Caco-2 (cell line): ENCODE results near the gene HCRT. TPM values are rescaled to one million over a fixed set of nuclear protein-coding genes. Genes with fewer than 3 reads are reported as not detected.

Experiments used
- BruUV-seq: library from RNA; stranded (reverse); fragments of 400-500 nt; replicated peaks from 2 replicates; lab custom pipeline; 2021; lab: Mats Ljungman, UMichigan
- CTCF ChIA-PET: fragments of 300-600 bp; sonication (Branson Sonifier 250); formaldehyde crosslinking; loops from one replicate; lab custom pipeline; 2022; ENCODE audit warnings: antibody characterized with exemption; lab: Charles Lee
- POLR2A ChIA-PET: fragments of 300-600 bp; sonication (Branson Sonifier 250); formaldehyde crosslinking; loops from one replicate; lab custom pipeline; 2022; ENCODE audit warnings: antibody characterized with exemption; lab: Charles Lee
- DNase-seq, 2 experiments: peaks; one replicate each; pipeline versions ENCODE4 v3.0.0 to v3.0.0-alpha.2; 2020 to 2022
- H3K27me3 ChIP-seq: replicated peaks from 2 replicates; pipeline ENCODE4 v1.6.0; 2011; ENCODE audit warnings: low read length; ENCODE audit not compliant: control insufficient read depth, insufficient read depth
- H3K36me3 ChIP-seq: 2 replicates; pipeline ENCODE4 v1.5.1; 2011; ENCODE audit warnings: low read length; ENCODE audit not compliant: control insufficient read depth, insufficient read depth
- H3K4me1 ChIP-seq: fragments of 250-450 bp; sonication (Bioruptor Pico); 2 replicates; pipeline ENCODE4 v1.5.1; 2020; ENCODE audit warnings: mild to moderate bottlenecking
- H3K4me3 ChIP-seq: 2 replicates; pipeline ENCODE4 v1.5.1; 2011; ENCODE audit warnings: low read depth, mild to moderate bottlenecking, control low read depth, low read length
- H3K9me3 ChIP-seq: fragments of 250-450 bp; sonication (Bioruptor Pico); 2 replicates; pipeline ENCODE4 v1.5.1; 2020; ENCODE audit warnings: mild to moderate bottlenecking, moderate library complexity
- H3K27ac Mint-ChIP-seq: one replicate; pipeline ENCODE4 v1.8.0; 2022; ENCODE audit warnings: mixed read lengths; ENCODE audit not compliant: unreplicated experiment
- H3K27me3 Mint-ChIP-seq: one replicate; pipeline ENCODE4 v1.8.0; 2022; ENCODE audit warnings: mixed read lengths; ENCODE audit not compliant: insufficient read depth, unreplicated experiment
- H3K36me3 Mint-ChIP-seq: one replicate; pipeline ENCODE4 v1.8.0; 2022; ENCODE audit warnings: mild to moderate bottlenecking, mixed read lengths; ENCODE audit not compliant: insufficient read depth, unreplicated experiment
- H3K4me1 Mint-ChIP-seq: one replicate; pipeline ENCODE4 v1.8.0; 2022; ENCODE audit warnings: low read depth, mixed read lengths; ENCODE audit not compliant: unreplicated experiment
- H3K4me3 Mint-ChIP-seq: one replicate; pipeline ENCODE4 v1.8.0; 2022; ENCODE audit warnings: mild to moderate bottlenecking, moderate library complexity, mixed read lengths; ENCODE audit not compliant: unreplicated experiment
- H3K9me3 Mint-ChIP-seq: one replicate; pipeline ENCODE4 v1.8.0; 2022; ENCODE audit warnings: mixed read lengths; ENCODE audit not compliant: unreplicated experiment
- intact Hi-C: fragments of 100-400 bp; cut with micrococcal nuclease; formaldehyde crosslinking; loops from one replicate; pipeline ENCODE4 v1.10.0; 2022; ENCODE audit not compliant: unreplicated experiment
- total RNA-seq: library from RNA; stranded (reverse); gene quantifications from 2 replicates; pipeline ENCODE4 v1.2.3, GENCODE V29; 2022
- TF ChIP-seq, protein P1 (sequence below), 2 experiments: fragments of 200-600 bp in 1 of 2; IDR thresholded peaks; 1 replicate in 1 of 2; 2 replicates in 1 of 2; pipeline versions ENCODE4 v1.5.1 to v1.8.0; 2011 to 2022; ENCODE audit warnings: antibody characterized with exemption in 1 of 2, control low read depth in 1 of 2, inconsistent platforms in 1 of 2, low read depth in 1 of 2, low read length in 1 of 2, mild to moderate bottlenecking in 1 of 2, moderate library complexity in 1 of 2; ENCODE audit not compliant: insufficient read depth in 1 of 2, severe bottlenecking in 1 of 2, unreplicated experiment in 1 of 2

HCRT gene
- total RNA-seq, 1 experiment from 2014 or later: not detected

DNA sequence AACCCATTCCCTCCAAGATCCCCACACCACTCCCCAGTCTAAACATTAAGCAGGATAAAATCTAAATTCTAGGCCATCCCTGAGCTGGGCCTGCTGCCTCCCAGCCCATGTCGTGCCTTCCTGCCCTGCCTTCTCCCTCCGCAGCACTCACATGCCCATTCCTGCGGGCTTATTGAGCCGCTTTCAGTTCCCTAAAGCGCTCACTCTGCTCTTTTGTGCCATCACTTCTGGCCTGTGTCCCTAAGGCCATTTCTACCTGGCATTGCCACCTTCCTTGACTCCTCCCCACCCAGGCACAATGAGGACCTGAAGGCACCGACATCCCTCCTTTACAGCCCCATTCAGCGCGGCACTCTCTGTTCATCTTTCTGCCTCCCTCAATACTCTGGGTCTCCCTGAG is 17.4 kb downstream of the HCRT start:
- ChIA-PET POLR2A (no interaction called here), CTCF (no interaction called here)
- Mint-ChIP-seq H3K4me3 (no peak overlapping the region), H3K9me3 (no peaks in the 10 kb centered on the region), H3K4me1 (no peaks in the 10 kb centered on the region), H3K36me3 (no peaks in the 10 kb centered on the region), H3K27me3 (no peaks in the 10 kb centered on the region), H3K27ac (no peak overlapping the region)
- BruUV-seq: no TSS peak
- no peaks in the 10 kb centered on the region for H3K9me3 ChIP-seq
- H3K36me3 ChIP-seq: no peaks in the 10 kb centered on the region
- intact Hi-C loops: no loop called here
- no peak for DNase-seq
- TF ChIP-seq, protein P1, sequence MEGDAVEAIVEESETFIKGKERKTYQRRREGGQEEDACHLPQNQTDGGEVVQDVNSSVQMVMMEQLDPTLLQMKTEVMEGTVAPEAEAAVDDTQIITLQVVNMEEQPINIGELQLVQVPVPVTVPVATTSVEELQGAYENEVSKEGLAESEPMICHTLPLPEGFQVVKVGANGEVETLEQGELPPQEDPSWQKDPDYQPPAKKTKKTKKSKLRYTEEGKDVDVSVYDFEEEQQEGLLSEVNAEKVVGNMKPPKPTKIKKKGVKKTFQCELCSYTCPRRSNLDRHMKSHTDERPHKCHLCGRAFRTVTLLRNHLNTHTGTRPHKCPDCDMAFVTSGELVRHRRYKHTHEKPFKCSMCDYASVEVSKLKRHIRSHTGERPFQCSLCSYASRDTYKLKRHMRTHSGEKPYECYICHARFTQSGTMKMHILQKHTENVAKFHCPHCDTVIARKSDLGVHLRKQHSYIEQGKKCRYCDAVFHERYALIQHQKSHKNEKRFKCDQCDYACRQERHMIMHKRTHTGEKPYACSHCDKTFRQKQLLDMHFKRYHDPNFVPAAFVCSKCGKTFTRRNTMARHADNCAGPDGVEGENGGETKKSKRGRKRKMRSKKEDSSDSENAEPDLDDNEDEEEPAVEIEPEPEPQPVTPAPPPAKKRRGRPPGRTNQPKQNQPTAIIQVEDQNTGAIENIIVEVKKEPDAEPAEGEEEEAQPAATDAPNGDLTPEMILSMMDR (IDR thresholded peaks at IDR 0.05; ENCODE audit: insufficient read depth in 1 of 2, low read depth in 1 of 2, low read length in 1 of 2, severe bottlenecking in 1 of 2, unreplicated experiment in 1 of 2): no peak
- H3K4me3 ChIP-seq: no peak overlapping the region
- no peaks in the 10 kb centered on the region for H3K4me1 ChIP-seq
- 0 out of 2 replicates have a peak, but pooled peaks cover 1% of the 10 kb centered on the region for H3K27me3 ChIP-seq

DNA sequence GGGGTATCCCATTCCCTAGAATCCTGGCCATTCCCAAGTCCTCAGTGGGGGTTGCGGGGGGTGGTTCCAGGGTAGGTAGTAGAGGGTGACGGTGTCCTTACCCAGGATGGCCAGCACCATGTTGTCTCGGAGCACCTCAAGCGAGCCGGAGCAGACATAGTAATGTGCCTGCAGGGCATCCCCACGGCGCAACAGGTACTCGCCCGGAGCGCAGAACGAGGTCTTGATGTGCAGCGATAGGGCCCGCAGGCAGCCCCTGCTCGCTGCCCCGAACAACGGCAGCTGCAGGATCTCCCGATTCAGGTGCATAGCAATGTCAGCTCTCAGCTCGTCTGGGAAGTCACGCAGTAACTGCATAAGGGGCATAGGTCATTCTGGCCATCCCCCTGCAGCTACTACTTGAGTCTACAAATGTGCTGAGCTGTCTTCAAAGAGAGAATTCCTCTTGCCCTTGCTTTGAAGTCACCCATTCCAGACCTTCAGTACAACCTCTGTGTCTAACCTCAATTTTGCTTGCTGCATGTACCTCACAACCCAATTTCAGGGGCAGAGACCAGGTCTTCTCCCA is 19.0 kb downstream of the HCRT start:
- POLR2A ChIA-PET: no interaction called here
- Histone ChIP-seq H3K9me3 (no peaks in the 10 kb centered on the region), H3K27me3 (no peaks in the 10 kb centered on the region), H3K36me3 (no peaks in the 10 kb centered on the region), H3K4me3 (no peak overlapping the region), H3K4me1 (no peaks in the 10 kb centered on the region)
- no TSS peak for BruUV-seq
- H3K9me3 Mint-ChIP-seq: no peaks in the 10 kb centered on the region
- H3K4me3 Mint-ChIP-seq: no peak overlapping the region
- no peak for DNase-seq
- CTCF ChIA-PET: no interaction called here
- intact Hi-C loops: no loop called here
- no peaks in the 10 kb centered on the region for H3K4me1 Mint-ChIP-seq
- no peaks in the 10 kb centered on the region for H3K36me3 Mint-ChIP-seq
- TF ChIP-seq, protein P1 (IDR thresholded peaks at IDR 0.05; ENCODE audit: insufficient read depth in 1 of 2, low read depth in 1 of 2, low read length in 1 of 2, severe bottlenecking in 1 of 2, unreplicated experiment in 1 of 2): no peak
- H3K27me3 Mint-ChIP-seq: no peaks in the 10 kb centered on the region
- H3K27ac Mint-ChIP-seq: no peak overlapping the region

DNA sequence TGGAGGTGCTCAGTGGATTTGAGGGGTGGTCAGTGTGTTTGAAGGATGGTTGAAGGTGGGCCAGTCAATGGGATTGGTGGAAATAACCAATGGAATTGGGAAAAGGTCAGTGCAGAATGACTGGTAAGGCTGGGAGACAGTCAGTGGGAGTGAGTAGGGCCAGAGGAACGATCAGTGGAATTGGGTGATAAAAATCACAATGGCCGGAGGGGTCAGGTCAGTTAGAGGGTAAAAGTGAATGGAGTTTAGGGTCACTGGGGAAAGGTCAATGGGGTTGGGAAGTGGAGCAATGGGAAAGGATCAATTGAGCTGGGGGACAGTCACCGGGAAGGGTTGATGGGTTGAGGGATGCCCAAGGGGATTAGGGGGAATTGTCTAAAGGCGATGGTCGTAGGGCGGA is 19.5 kb downstream of the HCRT start:
- Histone ChIP-seq H3K27me3 (no peaks in the 10 kb centered on the region), H3K9me3 (no peaks in the 10 kb centered on the region), H3K4me1 (no peaks in the 10 kb centered on the region), H3K4me3 (no peak overlapping the region), H3K36me3 (no peaks in the 10 kb centered on the region)
- no peak for DNase-seq
- TF ChIP-seq, protein P1 (IDR thresholded peaks at IDR 0.05; ENCODE audit: insufficient read depth in 1 of 2, low read depth in 1 of 2, low read length in 1 of 2, severe bottlenecking in 1 of 2, unreplicated experiment in 1 of 2): no peak
- Mint-ChIP-seq H3K36me3 (no peaks in the 10 kb centered on the region), H3K4me3 (no peak overlapping the region), H3K9me3 (no peaks in the 10 kb centered on the region), H3K4me1 (no peaks in the 10 kb centered on the region), H3K27ac (no peak overlapping the region), H3K27me3 (no peaks in the 10 kb centered on the region)
- POLR2A ChIA-PET: no interaction called here
- intact Hi-C loops: no loop called here
- BruUV-seq: no TSS peak
- CTCF ChIA-PET: no interaction called here
